Heart right ventricle (tissue), 16 donors: Measurements from ENCODE around the gene NEK5. TPM values are rescaled to one million over a fixed set of nuclear protein-coding genes. Genes with fewer than 3 reads are reported as not detected.

Experiments used
- ATAC-seq, 8 donors: fragments of 200-7000 bp; cut with Tn5 transposase; one replicate each; pipeline ENCODE4 v1.9.1; 2020; ENCODE audit warnings: mild to moderate bottlenecking in 8 of 8, moderate library complexity in 8 of 8, moderate number of reproducible peaks in 1 of 8
- DNase-seq, 2 donors: peaks; one replicate each; pipeline ENCODE4 v3.0.0-alpha.2; 2020
- H3K27ac ChIP-seq, 10 donors: fragments of 200-600 bp; sonication (generic) in 2 of 10; one replicate each; pipeline versions ENCODE4 v1.5.0 to v1.8.0; 2020 to 2022; ENCODE audit warnings: mild to moderate bottlenecking in 3 of 10
- H3K27me3 ChIP-seq, 7 donors: fragments of 200-600 bp; one replicate each; pipeline ENCODE4 v1.8.0; 2021 to 2022; ENCODE audit warnings: mild to moderate bottlenecking in 2 of 7
- H3K36me3 ChIP-seq, 9 donors: fragments of 200-600 bp; sonication (generic) in 1 of 9; one replicate each; pipeline versions ENCODE4 v1.5.0 to v1.8.0; 2020 to 2022; ENCODE audit warnings: mild to moderate bottlenecking in 2 of 9
- H3K4me1 ChIP-seq, 9 donors: fragments of 200-600 bp; sonication (generic) in 1 of 9; one replicate each; pipeline versions ENCODE4 v1.5.0 to v1.8.0; 2020 to 2022; ENCODE audit warnings: mild to moderate bottlenecking in 4 of 9
- H3K4me3 ChIP-seq, 10 donors: fragments of 200-600 bp; sonication (generic) in 2 of 10; one replicate each; pipeline versions ENCODE4 v1.5.0 to v1.8.0; 2020 to 2022; ENCODE audit warnings: mild to moderate bottlenecking in 7 of 10, moderate library complexity in 2 of 10
- H3K9me3 ChIP-seq, 11 donors: fragments of 200-600 bp in 10 of 11; sonication (generic) in 2 of 11; one replicate each; pipeline versions ENCODE4 v1.5.0 to v1.8.0; 2013 to 2022; ENCODE audit warnings: mild to moderate bottlenecking in 2 of 11, control low read depth in 1 of 11, moderate library complexity in 1 of 11
- CTCF ChIP-seq, 9 donors: fragments of 200-600 bp; sonication (generic) in 2 of 9; IDR thresholded peaks; one replicate each; pipeline versions ENCODE4 v1.5.0 to v1.8.0; 2021 to 2022; ENCODE audit warnings: antibody characterized with exemption in 9 of 9, mild to moderate bottlenecking in 5 of 9, moderate library complexity in 1 of 9
- WGBS, 2 donors: extraction: QIAGEN DNeasy Blood & Tissue Kit; methylation state at CpG; one replicate each; pipeline ENCODE4 v1.1.7; 2013; ENCODE audit warnings: inconsistent platforms in 1 of 2; 5-methylcytosine and 5-hydroxymethylcytosine counted together
- intact Hi-C, 10 donors: fragments of 100-400 bp; cut with DNase I; formaldehyde crosslinking; loops; one replicate each; pipeline versions ENCODE4 v1.11.1 to v1.14.2; 2022
- polyA plus RNA-seq, 2 donors: library from polyadenylated mRNA; stranded (reverse); fragments of 200-250 nt; gene quantifications; one replicate each; pipeline ENCODE4 v1.2.3, GENCODE V29; 2013
- total RNA-seq, 10 donors: library from RNA; stranded (reverse); fragmentation: NEBNext Ultra II Directional in 3 of 10; extraction: Animal tissue kit (Norgen Biotek cat#: 25700) in 3 of 10; gene quantifications; one replicate each; pipeline versions ENCODE4 v1.2.1 to v1.2.4, GENCODE V29; 2021 to 2023
- donor health status: Arrhythmogenic right ventricular cardiomyopathy.
- donor health status: ischemic (EF 13 %, LVEDD 7.1; RV severe dilation, severe dysfunction).
- donor health status: healthy with polysubstance abuse.
- donor health status: DM: no; HTN: yes; CAD: no.
- donor health status: DM: no; HTN: no; CAD: no.
- donor health status: ischemic (EF 25% LVEDD 6.9; RV normal size, moderate dysfunction).
- donor health status: ischemic (EF 25% LVEDD 5.7; RV mildly dilated, moderate dysfunction).
- donor health status: healthy.
- donor health status: DM: yes; HTN: yes; CAD: no.
- donor health status: Ischemic cardiomyopathy.
- donor health status: ischemic (EF 35%, LVEDD 5.7; RV mildly dilated, moderate dysfunction).
- donor health status: nonischemic (EF 11% LVEDD 7.7; RV severe dilation, severe dysfunction).
- donor health status: DM: yes; HTN: yes; CAD: no.
- donor health status: PGD.
- donor health status: ischemic (EF 29% LVEDD 5.4; RV normal size, mild dysfunction).
- donor health status: nonischemic (EF 23%, LVEDD 6.1; RV moderate dilation, normal function).

Gene NEK5
- total and polyA plus RNA-seq, 12 donors = 0.03 to 0.93 (median 0.25) TPM; not detected in 1

DNA sequence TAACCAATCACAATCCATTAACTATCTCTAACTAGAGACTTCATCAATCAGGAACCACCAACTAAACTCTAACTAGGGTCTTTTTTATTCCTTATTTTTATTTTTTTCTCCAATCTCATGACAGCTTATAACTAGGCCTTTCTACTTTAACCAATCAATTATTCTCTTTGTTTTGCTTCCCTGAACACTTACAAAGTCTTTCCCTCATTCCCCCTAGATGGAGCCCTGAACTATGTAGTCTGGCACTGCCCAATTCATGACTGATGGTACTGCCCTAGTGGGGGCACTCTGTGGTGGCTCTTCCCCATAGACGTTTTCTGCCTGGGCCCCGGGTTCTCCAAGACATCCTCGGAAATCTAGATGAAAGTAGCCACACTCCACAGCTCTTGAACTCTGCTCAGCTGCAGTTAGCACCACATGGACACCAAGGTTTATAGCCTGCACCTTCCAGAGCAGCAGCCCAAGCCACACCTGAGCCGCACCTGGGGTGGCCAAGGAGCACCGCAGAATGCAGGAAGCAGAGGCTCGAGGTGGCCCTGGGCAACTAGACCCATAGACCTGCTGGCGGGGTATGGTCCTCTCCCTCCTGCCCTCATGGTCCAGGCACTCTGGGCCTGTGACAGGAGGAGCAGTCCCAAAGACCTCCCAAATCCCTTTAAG lies 124.2 kb downstream of the NEK5 start:
- H3K27me3 ChIP-seq = no peaks in the 10 kb centered on the region
- H3K4me1 ChIP-seq = peaks cover 0 to 7% (median 0%) of the 10 kb centered on the region in 9 donors
- peaks cover 0 to 4% (median 0%) of the 10 kb centered on the region in 9 donors for H3K36me3 ChIP-seq
- no peaks in the 10 kb centered on the region for H3K9me3 ChIP-seq
- intact Hi-C loops = loop anchor here in 6 of 10 donors (5.0 to 10.0 kb wide), 3 partner anchors 107 to 450 kb away; partner anchors contain the start of genes NEK5 (in 5 of the 6), CKAP2 (in 1 of the 6) and VPS36 (in 1 of the 6)
- 89 to 90% methylated on average over 7 of the region's 7 CpGs for WGBS, 2 donors
- no peak for ATAC-seq
- DNase-seq = no peak
- H3K4me3 ChIP-seq = no peak overlapping the region
- no peak overlapping the region for H3K27ac ChIP-seq
- TF ChIP-seq CTCF (IDR thresholded peaks at IDR 0.05) = no peak

- H3K27ac ChIP-seq = no peak overlapping the region
- no peaks in the 10 kb centered on the region for H3K27me3 ChIP-seq
- DNase-seq (no peak), ATAC-seq (no peak)
- H3K4me1 ChIP-seq = peaks cover 0 to 14% (median 7%) of the 10 kb centered on the region in 9 donors
- WGBS, 2 donors = 84% methylated on average over 4 of the region's 4 CpGs
- no peak overlapping the region for H3K4me3 ChIP-seq
- peaks cover 0 to 4% (median 0%) of the 10 kb centered on the region in 9 donors for H3K36me3 ChIP-seq
- intact Hi-C loops = loop anchor here in 7 of 10 donors (2.0 to 10.0 kb wide), 5 partner anchors 106 to 451 kb away; partner anchors contain the start of genes NEK5 (in 4 of the 7), CKAP2 (in 1 of the 7) and VPS36 (in 1 of the 7)
- TF ChIP-seq CTCF (IDR thresholded peaks at IDR 0.05) = no peak
- H3K9me3 ChIP-seq = no peaks in the 10 kb centered on the region
These were observed 125.3 kb downstream of the NEK5 start for GRCh38 chr13:52003541-52003940.

GRCh38 chr13:52002361-52002760 lies 126.5 kb downstream of the NEK5 start:
- WGBS, 2 donors = 77 to 85% methylated on average over 4 of the region's 4 CpGs

More at GRCh38 chr13:52002361-52002760, 126.5 kb downstream of the NEK5 start:
- H3K27ac ChIP-seq = no peak overlapping the region
- H3K36me3 ChIP-seq = peaks cover 0 to 4% (median 0%) of the 10 kb centered on the region in 9 donors
- no peak overlapping the region for H3K4me3 ChIP-seq
- H3K27me3 ChIP-seq = no peaks in the 10 kb centered on the region
- intact Hi-C loops = loop anchor here in 7 of 10 donors (2.0 to 10.0 kb wide), 5 partner anchors 105 to 452 kb away; partner anchors contain the start of genes NEK5 (in 4 of the 7), CKAP2 (in 1 of the 7) and VPS36 (in 1 of the 7)
- DNase-seq = no peak
- no peak for TF ChIP-seq CTCF (IDR thresholded peaks at IDR 0.05)
- no peak for ATAC-seq
- H3K4me1 ChIP-seq = peaks cover 0 to 14% (median 8%) of the 10 kb centered on the region in 9 donors
- H3K9me3 ChIP-seq = no peaks in the 10 kb centered on the region
